GM18868 (cell line): ENCODE results near the gene RXRB.

Source experiments
- ATAC-seq: cut with Tn5 transposase; IDR thresholded peaks from one replicate; pipeline ENCODE4 v1.9.1; 2021; ENCODE audit warnings: mild to moderate bottlenecking, moderate library complexity; ENCODE audit not compliant: unreplicated experiment

Gene RXRB

GRCh38 chr6:33212857-33213165 lies 12.3 kb upstream of the RXRB start:
- ATAC-seq: no peak

- no peak for ATAC-seq
These were observed 11.4 kb upstream of the RXRB start for GRCh38 chr6:33211666-33212422.

GRCh38 chr6:33211136-33211535 lies 10.7 kb upstream of the RXRB start:
- ATAC-seq: no peak

- ATAC-seq: no peak
These were observed 9.4 kb upstream of the RXRB start for GRCh38 chr6:33209856-33210255.

- ATAC-seq: no peak
These were observed 7.9 kb upstream of the RXRB start, which contains the start of gene RING1 for GRCh38 chr6:33208091-33208967. Gene RING1 (plus strand): TSS chr6:33208500. CDS start chr6:33208823, 323 bp downstream.

GRCh38 chr6:33207552-33208090 lies 7.2 kb upstream of the RXRB start:
- no peak for ATAC-seq

- ATAC-seq: no peak
These were observed 6.5 kb upstream of the RXRB start for GRCh38 chr6:33206864-33207551.

GRCh38 chr6:33206027-33206863 lies 5.8 kb upstream of the RXRB start:
- ATAC-seq: no peak

- ATAC-seq: no peak
These were observed 4.9 kb upstream of the RXRB start for GRCh38 chr6:33205191-33206026.

GRCh38 chr6:33204415-33205190 lies 4.1 kb upstream of the RXRB start, which contains the start of gene HSD17B8:
Gene HSD17B8 (plus strand): TSS chr6:33204655. CDS start chr6:33204669, 14 bp downstream.
- ATAC-seq: peak; percentile 58

- ATAC-seq: no peak
These were observed 3.6 kb upstream of the RXRB start for GRCh38 chr6:33204165-33204414.

GRCh38 chr6:33203443-33204164 lies 3.1 kb upstream of the RXRB start:
- no peak for ATAC-seq

GRCh38 chr6:33202799-33203198 lies 2.3 kb upstream of the RXRB start:
- ATAC-seq: no peak

- ATAC-seq: no peak
These were observed 1.5 kb upstream of the RXRB start for GRCh38 chr6:33201935-33202334.

GRCh38 chr6:33201147-33201545 lies 681 bp upstream of the RXRB start:
- no peak for ATAC-seq

GRCh38 chr6:33199687-33200218 lies 712 bp downstream of the RXRB start:
- peak; percentile 24 for ATAC-seq

GRCh38 chr6:33198853-33199436 lies 1.5 kb downstream of the RXRB start:
- no peak for ATAC-seq
